GM23248 (cell line): ENCODE results near the gene KIF22. TPM values are rescaled to one million over a fixed set of nuclear protein-coding genes. Genes with fewer than 3 reads are reported as not detected.

Experiments
- DNase-seq: peaks from one replicate; pipeline ENCODE4 v3.0.0-alpha.2; 2015
- H2AFZ ChIP-seq: fragments of 200-600 bp; sonication (generic); 2 replicates; pipeline ENCODE4 v1.6.1; 2016; ENCODE audit warnings: antibody characterized with exemption
- H3F3A ChIP-seq: fragments of 200-600 bp; sonication (generic); 2 replicates; pipeline ENCODE4 v1.6.1; 2016; ENCODE audit warnings: mild to moderate bottlenecking, antibody characterized with exemption, mixed run types; ENCODE audit not compliant: insufficient read depth
- H3K27ac ChIP-seq: fragments of 200-600 bp; sonication (generic); 2 replicates; pipeline ENCODE4 v1.5.1; 2016; ENCODE audit warnings: mild to moderate bottlenecking
- H3K27me3 ChIP-seq: fragments of 200-600 bp; sonication (generic); replicated peaks from 2 replicates; pipeline ENCODE4 v1.6.1; 2016; ENCODE audit warnings: mild to moderate bottlenecking; ENCODE audit not compliant: insufficient read depth
- H3K36me3 ChIP-seq: fragments of 200-600 bp; sonication (generic); 2 replicates; pipeline ENCODE4 v1.6.1; 2016; ENCODE audit warnings: low read depth, mild to moderate bottlenecking
- H3K4me1 ChIP-seq: fragments of 200-600 bp; sonication (generic); 2 replicates; pipeline ENCODE4 v1.6.1; 2016; ENCODE audit warnings: mild to moderate bottlenecking; ENCODE audit not compliant: insufficient read depth
- H3K4me2 ChIP-seq: fragments of 200-600 bp; sonication (generic); one replicate; pipeline ENCODE4 v1.6.1; 2016; ENCODE audit warnings: mild to moderate bottlenecking; ENCODE audit not compliant: unreplicated experiment
- H3K4me3 ChIP-seq: fragments of 200-600 bp; sonication (generic); 2 replicates; pipeline ENCODE4 v1.5.1; 2016; ENCODE audit warnings: mild to moderate bottlenecking
- H3K79me2 ChIP-seq: fragments of 200-600 bp; sonication (generic); 2 replicates; pipeline ENCODE4 v1.6.1; 2016; ENCODE audit warnings: mild to moderate bottlenecking; ENCODE audit not compliant: insufficient read depth
- H3K9ac ChIP-seq: fragments of 200-600 bp; sonication (generic); 2 replicates; pipeline ENCODE4 v1.6.1; 2016; ENCODE audit warnings: mild to moderate bottlenecking
- H3K9me2 ChIP-seq: fragments of 200-600 bp; sonication (generic); 2 replicates; pipeline ENCODE4 v1.6.1; 2016; ENCODE audit warnings: mixed run types, mild to moderate bottlenecking, moderate library complexity; ENCODE audit not compliant: insufficient read depth
- H3K9me3 ChIP-seq: fragments of 200-600 bp; sonication (generic); one replicate; pipeline ENCODE4 v1.6.1; 2017; ENCODE audit warnings: low read depth
- H4K20me1 ChIP-seq: fragments of 200-600 bp; sonication (generic); 2 replicates; pipeline ENCODE4 v1.6.0; 2016; ENCODE audit not compliant: insufficient read depth
- EZH2 ChIP-seq: fragments of 200-600 bp; sonication (generic); IDR thresholded peaks from 2 replicates; pipeline ENCODE4 v1.6.1; 2018; ENCODE audit warnings: antibody characterized with exemption, mild to moderate bottlenecking; ENCODE audit not compliant: insufficient read depth, poor library complexity, severe bottlenecking
- EZH2phosphoT487 ChIP-seq: fragments of 200-600 bp; sonication (generic); IDR thresholded peaks from 2 replicates; pipeline ENCODE4 v1.6.1; 2018; ENCODE audit warnings: antibody characterized with exemption, moderate library complexity, mild to moderate bottlenecking, low read depth; ENCODE audit not compliant: insufficient read depth
- WGBS, 2 experiments: methylation state at CpG; one replicate each; pipeline ENCODE4 v1.1.6; 2015 to 2017; ENCODE audit warnings: low lambda C conversion rate in 2 of 2, low coverage in 1 of 2; ENCODE audit errors: missing lambda C conversion rate in 2 of 2; 5-methylcytosine and 5-hydroxymethylcytosine counted together
- in situ Hi-C: fragments of 300-500 bp; cut with MboI; formaldehyde crosslinking; loops from 2 replicates; pipeline ENCODE4 v1.15.0; 2020
- polyA plus RNA-seq: library from polyadenylated mRNA; unstranded; fragments of >200 nt; fragmentation: Nextera tagmentation; extraction: Ambion mirVana; gene quantifications from 2 replicates; pipeline ENCODE4 v1.2.1, GENCODE V29; 2016
- total RNA-seq: library from RNA; depleted of rRNA; stranded (reverse); fragments of >200 nt; shearing (Covaris generic); gene quantifications from 2 replicates; pipeline ENCODE4 v1.2.3, GENCODE V29; 2014

The KIF22 gene
- total and polyA plus RNA-seq, 2 experiments from 2014 or later, result 28.7 to 39.5 TPM

GRCh38 chr16:29840240-29840639, 49.7 kb downstream of the KIF22 start:
- no peaks in the 10 kb centered on the region for H3F3A ChIP-seq
- no peak for TF ChIP-seq EZH2phosphoT487
- TF ChIP-seq EZH2, result no peak
- no peaks in the 10 kb centered on the region for H3K4me1 ChIP-seq
- no peaks in the 10 kb centered on the region for H4K20me1 ChIP-seq
- no peak overlapping the region for H3K9ac ChIP-seq
- H2AFZ ChIP-seq, result no peak overlapping the region
- WGBS, 2 experiments, result 85 to 90% methylated on average over 10 of the region's 10 CpGs
- no peaks in the 10 kb centered on the region for H3K27me3 ChIP-seq
- no peaks in the 10 kb centered on the region for H3K9me3 ChIP-seq
- in situ Hi-C loops, result no loop called here
- peaks cover 21% of the 10 kb centered on the region; the same call in 1 of the 2 replicates for H3K79me2 ChIP-seq
- no peak overlapping the region for H3K4me3 ChIP-seq
- no peak overlapping the region for H3K27ac ChIP-seq
- DNase-seq, result no peak
- peaks cover 58% of the 10 kb centered on the region for H3K36me3 ChIP-seq
- no peak overlapping the region for H3K4me2 ChIP-seq
- H3K9me2 ChIP-seq, result no peaks in the 10 kb centered on the region

- no peak overlapping the region for H3K9ac ChIP-seq
- TF ChIP-seq EZH2, result no peak
- no peak for TF ChIP-seq EZH2phosphoT487
- no peak overlapping the region for H2AFZ ChIP-seq
- DNase-seq, result no peak
- H3K9me3 ChIP-seq, result no peaks in the 10 kb centered on the region
- no peaks in the 10 kb centered on the region for H3K9me2 ChIP-seq
- H3K27me3 ChIP-seq, result no peaks in the 10 kb centered on the region
- in situ Hi-C loops, result no loop called here
- no peak overlapping the region for H3K4me3 ChIP-seq
- no peaks in the 10 kb centered on the region for H4K20me1 ChIP-seq
- peaks cover 55% of the 10 kb centered on the region for H3K36me3 ChIP-seq
- H3K4me2 ChIP-seq, result no peak overlapping the region
- 0 out of 2 replicates have a peak, but pooled peaks cover 14% of the 10 kb centered on the region for H3K79me2 ChIP-seq
- WGBS, 2 experiments, result 92 to 96% methylated on average over 15 to 23 of the region's 23 CpGs
- no peaks in the 10 kb centered on the region for H3K4me1 ChIP-seq
- no peak overlapping the region for H3K27ac ChIP-seq
- H3F3A ChIP-seq, result no peaks in the 10 kb centered on the region
These were observed 51.1 kb downstream of the KIF22 start for GRCh38 chr16:29841631-29842030.

- Histone ChIP-seq H3K79me2 (0 out of 2 replicates have a peak, but pooled peaks cover 2% of the 10 kb centered on the region), H3K4me2 (no peak overlapping the region), H3K9ac (no peak overlapping the region), H3K27ac (no peak overlapping the region), H3K36me3 (peaks cover 55% of the 10 kb centered on the region), H3K9me2 (no peaks in the 10 kb centered on the region), H3K4me1 (no peaks in the 10 kb centered on the region), H4K20me1 (no peaks in the 10 kb centered on the region), H3K27me3 (no peaks in the 10 kb centered on the region), H3K4me3 (no peak overlapping the region), H2AFZ (no peak overlapping the region), H3K9me3 (no peaks in the 10 kb centered on the region), H3F3A (no peaks in the 10 kb centered on the region)
- 94 to 96% methylated on average over 9 of the region's 9 CpGs for WGBS, 2 experiments
- no peak for TF ChIP-seq EZH2
- DNase-seq, result no peak
- in situ Hi-C loops, result no loop called here
These were observed 52.3 kb downstream of the KIF22 start for GRCh38 chr16:29842732-29843346.

GRCh38 chr16:29843931-29844330, 53.4 kb downstream of the KIF22 start:
- in situ Hi-C loops, result no loop called here
- Histone ChIP-seq H3K27ac (no peak overlapping the region), H3K9me3 (no peaks in the 10 kb centered on the region), H3K9ac (no peak overlapping the region), H3K9me2 (no peaks in the 10 kb centered on the region), H3K36me3 (peaks cover 47% of the 10 kb centered on the region), H3K4me3 (no peak overlapping the region), H4K20me1 (no peaks in the 10 kb centered on the region), H3K79me2 (no peaks in the 10 kb centered on the region), H3K4me1 (no peaks in the 10 kb centered on the region), H2AFZ (no peak overlapping the region), H3K4me2 (no peak overlapping the region), H3F3A (0 out of 2 replicates have a peak, but pooled peaks cover 3% of the 10 kb centered on the region), H3K27me3 (no peaks in the 10 kb centered on the region)
- WGBS, 2 experiments, result 91 to 93% methylated on average over 8 of the region's 8 CpGs
- TF ChIP-seq EZH2 (no peak), EZH2phosphoT487 (no peak)
- no peak for DNase-seq
